Left hindlimb (tissue), 1 donor: ENCODE measurements around the gene GUSB.

ENCODE experiments used
- DNase-seq: peaks from one replicate; pipeline ENCODE4 v3.0.0-alpha.2; 2018

GUSB gene

GRCh38 chr7:65927489-65928448 lies 54.2 kb downstream of the GUSB start:
- no peak for DNase-seq

- no peak for DNase-seq
Measured at GRCh38 chr7:65926588-65926987, 55.4 kb downstream of the GUSB start.

GRCh38 chr7:65925040-65925439 lies 57.0 kb downstream of the GUSB start:
- no peak for DNase-seq

GRCh38 chr7:65924193-65924592 lies 57.8 kb downstream of the GUSB start:
- no peak for DNase-seq

GRCh38 chr7:65923316-65923715 lies 58.7 kb downstream of the GUSB start:
- DNase-seq = no peak

GRCh38 chr7:65915921-65916657 lies 65.9 kb downstream of the GUSB start:
- DNase-seq = no peak

DNA sequence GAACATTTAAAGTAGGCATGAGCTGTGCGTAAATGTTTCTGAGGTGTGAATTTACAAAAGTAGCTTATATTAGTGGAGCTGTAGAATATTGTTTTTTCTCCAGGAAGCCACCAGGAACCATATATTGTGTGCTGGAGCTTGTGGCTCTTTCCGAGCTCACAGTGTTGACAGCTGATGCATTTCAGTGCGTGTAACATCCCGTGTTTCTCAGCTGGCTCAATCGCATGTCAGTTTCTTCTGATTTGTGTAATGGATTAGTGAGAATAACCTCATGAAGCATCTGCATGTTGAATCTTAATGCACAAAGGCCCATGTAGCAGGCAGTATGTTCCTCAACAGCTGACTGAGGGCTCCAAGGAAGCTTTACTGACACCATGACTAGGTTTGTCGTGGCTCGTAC lies 69.8 kb downstream of the GUSB start:
- DNase-seq = no peak
